ENCODE data around the gene HRCT1. TPM values are rescaled to one million over a fixed set of nuclear protein-coding genes. Genes with fewer than 3 reads are reported as not detected.
"Not testable (repeated sequence)": the region's sequence is repeated elsewhere in the genome, so short reads cannot be mapped to it uniquely, and the experiment has no call there.

HRCT1 gene
- total RNA-seq, 1 donor from 2014 or later: not detected

DNA sequence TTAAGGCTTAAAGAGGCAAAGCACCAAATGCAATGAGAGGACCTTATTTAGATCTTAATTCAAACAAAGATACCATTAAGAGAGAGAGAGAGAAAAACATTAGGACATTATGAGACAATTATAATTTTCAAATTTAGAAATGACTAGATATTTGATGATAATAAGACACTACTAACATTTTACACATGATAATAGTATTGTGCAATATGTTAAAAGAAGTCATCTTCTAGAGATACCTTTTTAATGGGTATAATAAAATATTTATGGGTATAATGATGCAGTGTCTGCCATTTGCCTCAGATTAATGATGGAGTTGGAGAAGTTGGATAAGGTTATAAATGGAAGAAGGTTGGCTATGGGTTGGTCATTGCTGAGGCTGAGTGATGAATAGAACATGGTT is 24.5 kb downstream of the HRCT1 start:
- DNase-seq (ENCODE audit: low spot score, unreplicated experiment): no peak
- Mint-ChIP-seq H3K27ac (no peak overlapping the region), H3K9me3 (ENCODE audit: low read depth) (no peaks in the 10 kb centered on the region), H3K27me3 (peaks cover 40% of the 10 kb centered on the region), H3K4me1 (ENCODE audit: low read depth) (peaks cover 12% of the 10 kb centered on the region), H3K4me3 (ENCODE audit: low read depth) (no peak overlapping the region), H3K36me3 (ENCODE audit: insufficient read depth) (no peaks in the 10 kb centered on the region)
- no peak for TF ChIP-seq CTCF (IDR thresholded peaks at IDR 0.05; ENCODE audit: unreplicated experiment)

DNA sequence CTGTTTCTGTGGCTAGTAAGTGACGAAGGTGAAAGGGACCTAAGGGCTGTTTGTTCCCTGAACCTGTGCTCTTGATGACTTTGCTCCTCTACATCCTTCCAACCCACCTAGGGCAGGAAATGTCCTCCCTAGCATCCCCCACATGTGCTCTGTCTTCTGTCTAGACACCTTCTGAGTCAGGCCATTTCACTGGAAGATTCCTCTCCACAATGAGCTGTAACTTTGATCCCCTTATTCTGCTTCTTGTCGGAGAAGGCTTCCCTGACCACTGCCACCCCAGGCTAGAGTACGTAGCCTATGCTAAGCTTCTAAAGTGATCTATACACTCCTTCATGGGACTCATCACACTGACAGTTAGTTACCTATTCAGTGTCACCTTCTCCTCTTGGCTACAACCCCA is 25.0 kb downstream of the HRCT1 start:
- Mint-ChIP-seq H3K27me3 (peaks cover 40% of the 10 kb centered on the region), H3K9me3 (ENCODE audit: low read depth) (no peaks in the 10 kb centered on the region), H3K36me3 (ENCODE audit: insufficient read depth) (no peaks in the 10 kb centered on the region), H3K27ac (no peak overlapping the region), H3K4me3 (ENCODE audit: low read depth) (no peak overlapping the region), H3K4me1 (ENCODE audit: low read depth) (peaks cover 13% of the 10 kb centered on the region)
- DNase-seq (ENCODE audit: low spot score, unreplicated experiment): no peak
- TF ChIP-seq CTCF (IDR thresholded peaks at IDR 0.05; ENCODE audit: unreplicated experiment): no peak

DNA sequence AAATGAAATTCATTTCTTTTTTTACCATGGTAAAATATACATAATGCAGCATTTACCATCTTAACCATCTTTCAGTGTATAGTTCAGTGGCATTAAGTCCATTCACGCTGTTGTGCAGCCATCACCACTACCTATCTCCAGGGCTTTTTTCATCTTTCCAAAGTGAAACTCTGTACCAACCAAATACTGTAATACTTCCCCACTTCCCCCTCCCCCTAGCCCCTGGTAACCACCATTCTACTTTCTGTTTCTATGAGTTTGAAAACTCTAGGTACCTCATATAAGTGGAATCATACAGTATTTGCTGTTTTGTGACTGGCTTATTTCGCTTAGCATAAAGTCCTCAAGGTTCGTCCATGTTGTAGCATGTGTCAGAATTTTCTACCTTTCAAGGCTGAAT is 26.7 kb downstream of the HRCT1 start:
- H3K4me1 Mint-ChIP-seq (ENCODE audit: low read depth): peaks cover 16% of the 10 kb centered on the region
- no peaks in the 10 kb centered on the region for H3K36me3 Mint-ChIP-seq (ENCODE audit: insufficient read depth)
- H3K4me3 Mint-ChIP-seq (ENCODE audit: low read depth): no peak overlapping the region
- TF ChIP-seq CTCF (IDR thresholded peaks at IDR 0.05; ENCODE audit: unreplicated experiment): no peak
- H3K27ac Mint-ChIP-seq: no peak overlapping the region
- peaks cover 37% of the 10 kb centered on the region for H3K27me3 Mint-ChIP-seq
- H3K9me3 Mint-ChIP-seq (ENCODE audit: low read depth): peaks cover 6% of the 10 kb centered on the region
- no peak for DNase-seq (ENCODE audit: low spot score, unreplicated experiment)

DNA sequence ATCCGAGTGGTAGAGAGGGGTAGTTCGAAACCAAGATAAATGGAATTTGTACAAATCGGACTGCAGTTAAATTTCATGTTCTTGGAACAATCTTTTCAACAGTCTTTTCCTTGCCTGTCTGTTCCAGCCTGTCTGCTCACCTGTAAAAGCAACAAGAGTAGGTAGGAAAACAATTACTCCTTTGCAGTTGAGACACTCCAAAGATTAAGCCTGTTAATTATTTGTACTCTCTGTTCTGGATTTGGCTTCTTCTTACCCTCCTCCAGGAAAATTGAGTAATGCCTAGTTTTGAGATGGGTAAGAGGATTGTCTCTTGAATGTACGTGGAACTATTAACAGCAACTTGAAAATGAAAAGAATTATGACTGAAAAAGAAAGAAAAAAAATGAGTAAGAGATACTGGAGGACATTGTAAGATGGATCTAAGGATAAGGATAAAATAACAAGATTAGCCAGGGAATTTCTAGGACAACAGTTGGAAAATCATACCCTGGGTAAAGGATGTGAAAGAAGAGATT is 27.6 kb downstream of the HRCT1 start:
- Mint-ChIP-seq H3K4me1 (ENCODE audit: low read depth) (peaks cover 16% of the 10 kb centered on the region), H3K4me3 (ENCODE audit: low read depth) (no peak overlapping the region), H3K27ac (no peak overlapping the region), H3K9me3 (ENCODE audit: low read depth) (peaks cover 6% of the 10 kb centered on the region), H3K27me3 (peaks cover 40% of the 10 kb centered on the region), H3K36me3 (ENCODE audit: insufficient read depth) (no peaks in the 10 kb centered on the region)
- TF ChIP-seq CTCF (IDR thresholded peaks at IDR 0.05; ENCODE audit: unreplicated experiment): no peak
- no peak for DNase-seq (ENCODE audit: low spot score, unreplicated experiment)

- not testable (repeated sequence) for H3K27ac Mint-ChIP-seq; DNase-seq (ENCODE audit: low spot score, unreplicated experiment); H3K36me3 Mint-ChIP-seq (ENCODE audit: insufficient read depth); H3K4me3 Mint-ChIP-seq (ENCODE audit: low read depth); H3K9me3 Mint-ChIP-seq (ENCODE audit: low read depth)
- peaks cover 16% of the 10 kb centered on the region for H3K4me1 Mint-ChIP-seq (ENCODE audit: low read depth)
- H3K27me3 Mint-ChIP-seq: peaks cover 38% of the 10 kb centered on the region
Measured at GRCh38 chr9:35934069-35934468, 28.1 kb downstream of the HRCT1 start.

DNA sequence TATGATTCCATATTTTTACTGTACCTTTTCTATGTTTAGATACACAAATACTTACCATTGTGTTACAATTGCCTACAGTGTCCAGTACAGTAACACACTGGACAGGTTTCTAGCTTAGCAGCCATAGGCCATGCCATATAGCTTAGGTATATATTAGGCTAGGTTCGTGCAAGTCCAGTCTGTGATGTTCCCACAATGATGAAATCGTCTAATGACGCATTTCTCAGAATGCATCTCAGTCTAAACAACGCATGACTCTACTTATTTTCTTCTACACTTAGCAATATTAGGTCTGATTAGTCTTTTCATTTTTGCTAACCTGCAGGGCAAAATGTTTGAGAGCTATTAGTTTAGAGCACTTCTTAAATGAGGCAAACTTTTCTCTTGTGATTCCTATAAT is 29.3 kb downstream of the HRCT1 start:
- no peak for TF ChIP-seq CTCF (IDR thresholded peaks at IDR 0.05; ENCODE audit: unreplicated experiment)
- Mint-ChIP-seq H3K27me3 (peaks cover 31% of the 10 kb centered on the region), H3K4me1 (ENCODE audit: low read depth) (peaks cover 16% of the 10 kb centered on the region), H3K36me3 (ENCODE audit: insufficient read depth) (no peaks in the 10 kb centered on the region), H3K9me3 (ENCODE audit: low read depth) (peaks cover 6% of the 10 kb centered on the region), H3K27ac (no peak overlapping the region), H3K4me3 (ENCODE audit: low read depth) (no peak overlapping the region)
- no peak for DNase-seq (ENCODE audit: low spot score, unreplicated experiment)
